ENCODE data around the gene MDN1.
"Not testable (repeated sequence)": the region's sequence is repeated elsewhere in the genome, so short reads cannot be mapped to it uniquely, and the experiment has no call there.

The MDN1 gene

DNA sequence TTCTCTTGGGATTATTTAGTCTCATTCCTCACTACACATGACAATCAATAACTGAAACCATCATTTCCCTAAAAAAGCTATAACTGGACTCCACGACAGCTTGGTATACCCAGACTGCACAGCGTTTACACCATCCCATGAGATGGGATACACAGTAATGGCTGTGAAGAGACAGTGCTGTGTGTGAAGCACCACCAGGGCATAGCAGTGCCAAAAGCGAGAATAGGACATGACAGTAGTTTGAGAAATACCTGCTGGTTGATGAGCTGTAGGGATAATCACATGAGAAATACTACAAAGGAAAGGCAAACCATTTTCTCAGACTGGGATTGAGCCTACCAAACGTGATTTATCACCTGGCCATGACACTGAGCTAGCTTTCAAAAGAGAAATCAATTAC lies 158.6 kb downstream of the MDN1 start:
- DNase-seq (ENCODE audit: low read depth in 2 of 2): no peak

DNA sequence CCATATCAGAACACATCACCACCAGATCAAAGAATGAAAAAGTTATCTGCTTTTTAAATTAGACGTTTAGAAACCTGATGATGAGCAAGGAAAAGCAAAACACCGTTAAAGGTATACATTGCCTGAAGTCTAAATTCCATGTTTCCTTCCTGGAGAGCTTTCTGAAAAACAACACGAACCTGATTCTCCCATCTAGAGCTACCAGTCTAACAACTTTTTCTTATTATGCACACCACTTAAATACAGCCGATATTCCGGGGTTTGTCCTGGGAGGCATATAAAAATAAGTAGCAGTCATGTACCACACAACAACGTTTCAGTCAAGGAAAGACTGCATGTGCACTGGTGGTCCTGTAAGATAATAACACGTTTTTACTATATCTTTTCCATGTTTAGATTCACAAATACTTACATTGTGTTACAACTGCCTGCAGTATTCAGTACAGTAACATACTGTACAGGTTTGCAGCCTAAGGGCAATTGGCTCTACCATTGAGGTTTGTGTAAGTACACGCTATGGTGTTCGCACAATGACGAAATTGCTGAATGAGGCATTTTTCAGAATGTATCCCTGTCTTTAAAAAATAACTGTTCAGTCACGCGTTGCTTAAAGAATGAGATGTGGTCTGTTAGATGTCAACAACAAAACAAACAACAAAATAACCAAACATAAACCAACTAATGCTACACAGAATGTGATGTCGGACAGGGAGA lies 162.0 kb downstream of the MDN1 start:
- no peak for DNase-seq (ENCODE audit: low read depth in 2 of 2)

DNA sequence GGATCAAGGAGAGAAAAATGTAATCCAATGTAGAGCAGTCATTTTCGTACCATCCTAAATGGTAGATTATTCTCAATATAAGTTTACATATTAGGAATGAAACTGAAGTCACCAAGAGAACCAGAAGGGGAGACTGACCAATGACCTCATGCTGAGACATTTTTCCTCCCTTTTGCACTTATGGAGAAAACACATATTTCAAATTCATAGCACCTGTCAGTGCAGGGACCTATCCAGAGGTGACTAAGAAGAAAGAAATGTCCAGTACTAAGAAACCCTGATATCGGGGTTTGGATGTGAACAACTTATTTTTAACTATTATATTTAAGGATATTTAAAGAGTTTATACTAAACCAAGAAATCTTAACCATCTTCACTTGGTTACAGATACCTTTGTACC lies 164.5 kb downstream of the MDN1 start:
- no peak for DNase-seq (ENCODE audit: low read depth in 2 of 2)

DNA sequence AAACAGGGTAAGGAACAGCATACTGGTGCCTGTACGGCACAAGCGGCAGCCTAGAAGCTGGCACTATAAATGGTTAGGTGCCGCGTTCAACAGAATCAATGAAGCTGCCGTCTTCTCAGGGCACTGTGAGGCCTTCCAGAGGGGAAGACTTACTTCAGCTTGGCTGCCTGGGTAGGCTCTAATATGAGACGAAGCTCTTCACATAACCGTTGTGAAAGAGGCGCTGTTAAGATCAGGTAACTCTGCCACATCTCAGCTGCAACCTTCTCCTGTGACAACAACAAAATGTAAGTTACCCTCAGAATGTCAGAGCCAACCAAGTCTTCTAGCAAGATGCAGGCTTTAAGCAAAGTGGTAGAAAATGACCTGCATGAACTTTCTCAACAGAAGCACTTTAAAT lies 169.0 kb downstream of the MDN1 start:
- DNase-seq (ENCODE audit: low read depth in 2 of 2): no peak

DNA sequence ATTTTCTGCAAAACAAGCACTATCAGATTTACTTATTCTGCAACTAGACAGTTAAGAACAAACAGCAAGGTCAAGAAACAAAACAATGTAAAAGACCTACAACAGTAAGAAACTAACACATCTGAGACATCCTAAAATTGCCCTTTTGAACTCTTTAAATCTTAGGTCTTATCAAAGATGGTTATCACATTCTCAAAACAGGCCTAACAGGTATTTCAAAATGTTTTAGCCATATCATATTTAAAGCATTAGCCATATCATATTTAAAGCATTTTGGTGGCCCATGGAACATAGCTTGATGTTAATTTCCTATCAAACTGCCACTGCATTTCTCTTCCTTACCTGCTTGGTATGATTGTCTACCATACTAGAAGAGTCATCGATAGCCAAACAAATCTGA lies 169.9 kb downstream of the MDN1 start:
- no peak for DNase-seq (ENCODE audit: low read depth in 2 of 2)

DNA sequence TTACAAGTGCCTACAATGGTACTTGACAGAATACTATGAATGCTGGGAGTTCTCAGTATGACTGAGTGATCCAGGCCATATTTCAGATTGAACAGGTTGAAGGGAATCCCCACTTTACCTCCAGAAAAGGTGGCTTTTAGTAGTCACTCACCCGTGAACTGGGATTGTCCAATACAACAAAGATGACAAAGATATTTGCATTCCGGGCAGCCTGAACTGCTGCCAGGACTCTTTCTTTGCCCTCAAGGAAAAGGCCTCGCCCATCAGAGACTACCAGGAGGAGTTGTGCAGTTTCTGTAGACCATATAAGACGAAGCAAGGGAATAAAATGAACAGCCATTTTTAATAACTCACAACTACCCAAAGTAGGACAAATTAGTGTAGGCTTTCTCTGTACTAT lies 174.7 kb downstream of the MDN1 start:
- DNase-seq (ENCODE audit: low read depth in 2 of 2): no peak

DNA sequence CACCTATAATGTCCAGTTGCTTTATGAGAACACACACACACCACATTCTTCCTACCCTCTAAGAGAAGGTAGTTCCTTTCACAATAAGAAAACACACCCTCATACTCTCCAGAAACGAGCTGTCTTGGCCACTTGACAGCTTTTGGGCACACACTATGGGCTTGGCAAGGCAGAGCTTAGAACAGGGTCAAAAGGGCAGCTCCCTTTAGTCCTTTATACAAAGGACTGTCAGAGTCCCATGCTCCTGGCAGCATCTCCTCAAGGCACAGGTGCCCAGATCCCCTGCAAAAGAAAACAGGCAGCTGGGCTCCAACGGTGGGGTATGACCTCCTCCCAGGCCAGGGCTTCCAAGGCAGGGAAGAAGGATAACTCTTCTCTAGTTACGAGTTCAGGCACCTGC lies 176.2 kb downstream of the MDN1 start:
- DNase-seq (ENCODE audit: low read depth in 2 of 2): no peak

DNA sequence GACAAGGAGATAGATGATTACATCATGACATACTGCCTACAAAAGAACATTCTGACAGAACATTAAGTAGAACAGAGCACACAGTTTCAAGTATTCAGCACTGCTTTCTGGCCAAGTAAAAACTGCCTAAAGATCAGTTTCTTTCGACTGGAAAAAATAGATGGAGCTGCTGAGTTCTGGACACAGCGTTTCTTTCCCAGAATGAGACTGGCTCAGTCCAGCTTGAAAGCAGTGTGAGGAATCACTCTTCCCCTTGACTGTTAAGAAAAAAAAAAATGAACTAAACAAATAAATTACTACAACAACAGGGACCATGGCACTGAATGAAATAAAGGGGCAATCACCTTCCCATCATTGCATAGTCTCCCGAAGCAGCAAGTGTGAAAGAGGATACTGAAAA lies 176.6 kb downstream of the MDN1 start:
- DNase-seq (ENCODE audit: low read depth in 2 of 2): no peak

DNA sequence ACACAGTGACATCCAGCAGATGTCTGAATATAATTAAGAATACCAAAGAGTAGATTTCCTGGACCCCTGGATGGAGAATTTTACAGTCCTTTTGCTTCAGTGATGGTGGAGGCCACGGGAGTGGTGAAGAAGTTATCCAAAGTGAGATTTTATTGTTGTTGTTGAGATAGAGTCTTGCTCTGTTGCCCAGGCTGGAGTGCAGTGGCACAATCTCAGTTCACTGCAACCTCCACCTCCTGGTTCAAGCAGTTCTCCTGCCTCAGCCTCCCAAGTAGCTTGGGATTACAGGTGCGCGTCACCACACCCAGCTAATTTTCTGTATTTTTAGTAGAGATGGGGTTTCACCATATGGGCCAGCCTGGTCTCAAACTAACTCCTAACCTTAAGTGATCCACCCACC lies 178.0 kb downstream of the MDN1 start:
- not testable (repeated sequence) for DNase-seq (ENCODE audit: low read depth in 2 of 2)

DNA sequence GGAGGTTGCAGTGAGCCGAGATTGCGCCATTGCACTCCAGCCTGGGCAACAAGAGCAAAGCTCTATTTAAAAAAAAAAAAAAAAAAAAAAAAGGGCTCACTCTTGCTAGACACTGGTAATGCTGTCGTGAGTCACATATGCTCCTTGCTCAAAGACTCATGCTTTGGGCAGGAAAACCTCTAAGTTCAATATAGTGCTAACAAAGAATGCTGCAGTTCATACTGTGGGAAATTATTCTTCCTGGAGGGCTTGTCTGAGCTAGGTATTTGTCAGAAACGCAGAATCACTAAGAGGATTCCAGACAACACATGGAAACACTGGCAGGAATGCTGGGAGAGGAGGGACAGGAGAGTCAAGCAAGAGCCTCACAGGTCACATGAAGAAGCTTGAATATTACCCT lies 178.8 kb downstream of the MDN1 start:
- no peak for DNase-seq (ENCODE audit: low read depth in 2 of 2)

DNA sequence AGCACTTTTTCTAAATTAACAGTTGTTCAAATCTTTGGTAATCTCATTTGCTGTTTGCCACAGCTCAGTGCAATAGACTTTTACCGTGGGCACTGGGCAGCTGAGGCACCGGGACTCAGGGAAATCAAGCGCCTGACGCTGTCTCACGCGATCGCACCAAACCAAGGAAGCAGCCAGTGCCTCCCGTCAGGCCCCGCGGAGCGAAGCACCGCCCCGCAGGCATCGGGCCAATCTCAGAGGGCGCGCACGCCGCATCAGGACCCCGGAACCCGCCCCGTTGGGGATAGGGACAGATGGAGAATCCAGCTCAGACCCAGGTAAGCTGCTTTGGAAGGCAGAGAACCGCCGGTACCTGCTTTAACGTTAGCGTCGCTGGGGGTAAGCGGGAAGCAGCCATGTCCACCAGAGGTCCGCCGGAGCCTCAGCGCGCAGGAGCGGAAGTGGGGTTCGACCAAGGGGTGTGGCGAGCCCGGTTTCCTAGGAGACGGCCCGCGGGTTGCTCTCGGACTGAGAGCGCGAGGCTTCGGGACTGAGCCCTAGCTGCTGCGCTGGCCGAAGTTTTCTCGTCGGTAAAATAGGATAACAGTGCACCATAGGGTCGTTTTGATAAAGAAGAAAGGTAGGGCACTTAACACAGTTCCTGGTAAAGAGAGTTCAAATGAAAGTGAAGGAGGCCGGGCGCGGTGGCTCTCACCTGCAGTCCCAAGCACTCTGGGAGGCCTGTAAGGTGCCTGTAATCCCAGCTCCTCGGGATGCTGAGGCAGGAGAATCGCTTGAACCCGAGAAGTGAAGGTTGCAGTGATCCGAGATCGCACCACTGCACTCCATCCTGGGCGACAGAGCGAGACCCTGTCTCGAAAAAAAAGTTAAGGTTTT lies 181.0 kb downstream of the MDN1 start, which contains the start of gene LYRM2:
TSS of gene LYRM2 (minus strand) at position 428 of the 876 bp plus-strand sequence. CDS start at position 397, 31 bp downstream.
- DNase-seq (ENCODE audit: low read depth in 2 of 2): peak; percentile 89

DNA sequence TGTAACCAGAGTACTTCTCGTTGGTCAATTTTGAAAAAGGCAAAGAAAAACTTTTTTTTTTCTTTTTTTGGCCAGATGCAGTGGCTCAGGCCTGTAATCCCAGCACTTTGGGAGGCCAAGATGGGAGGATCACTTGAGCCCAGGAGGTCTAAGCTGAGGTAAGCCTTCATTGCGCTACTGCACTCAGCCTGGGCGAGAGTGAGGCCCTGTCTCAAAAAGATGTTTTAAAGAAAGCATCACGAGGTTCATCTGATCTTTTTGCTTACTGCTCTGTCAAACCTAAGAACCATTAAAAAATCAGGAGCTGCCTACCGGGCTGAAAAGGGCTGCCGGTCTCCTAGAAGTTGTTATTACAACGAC lies 181.7 kb downstream of the MDN1 start:
- DNase-seq (ENCODE audit: low read depth in 2 of 2): no peak

DNA sequence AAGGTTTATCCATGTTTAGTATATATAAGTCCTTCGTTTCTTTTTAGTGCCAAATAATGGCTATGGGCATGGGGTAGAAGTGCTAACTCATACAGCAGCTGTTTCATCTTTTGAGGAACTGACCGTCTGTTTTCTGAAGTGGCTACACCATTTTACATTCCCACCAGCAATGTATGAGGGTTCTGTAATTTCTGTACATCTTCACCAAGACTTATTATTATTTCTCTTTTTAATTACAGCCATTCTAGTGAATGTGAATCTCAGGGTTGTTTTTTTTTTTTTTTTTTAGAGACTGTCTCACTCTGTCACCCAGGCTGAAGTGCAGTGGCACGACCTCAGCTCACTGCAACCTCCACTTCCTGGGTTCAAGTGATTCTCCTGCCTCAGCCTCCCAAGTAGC lies 183.2 kb downstream of the MDN1 start:
- DNase-seq (ENCODE audit: low read depth in 2 of 2): not testable (repeated sequence)

DNA sequence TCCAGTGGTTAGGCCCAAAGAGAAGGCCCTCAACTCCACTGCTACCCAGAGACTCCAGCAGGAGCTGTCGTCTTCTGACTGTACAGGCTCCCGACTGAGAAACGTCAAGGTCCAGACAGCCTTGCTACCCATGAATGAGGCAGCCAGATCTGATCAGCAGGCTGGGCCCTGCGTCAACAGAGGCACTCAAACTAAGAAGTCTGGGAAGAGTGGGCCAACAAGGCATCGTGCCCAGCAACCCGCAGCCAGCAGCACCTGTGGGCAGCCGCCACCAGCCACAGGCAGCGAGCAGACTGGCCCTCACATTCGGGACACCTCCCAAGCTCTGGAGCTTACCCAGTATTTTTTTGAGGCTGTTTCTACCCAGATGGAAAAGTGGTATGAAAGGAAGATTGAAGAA lies 189.1 kb downstream of the MDN1 start:
- no peak for DNase-seq (ENCODE audit: low read depth in 2 of 2)

DNA sequence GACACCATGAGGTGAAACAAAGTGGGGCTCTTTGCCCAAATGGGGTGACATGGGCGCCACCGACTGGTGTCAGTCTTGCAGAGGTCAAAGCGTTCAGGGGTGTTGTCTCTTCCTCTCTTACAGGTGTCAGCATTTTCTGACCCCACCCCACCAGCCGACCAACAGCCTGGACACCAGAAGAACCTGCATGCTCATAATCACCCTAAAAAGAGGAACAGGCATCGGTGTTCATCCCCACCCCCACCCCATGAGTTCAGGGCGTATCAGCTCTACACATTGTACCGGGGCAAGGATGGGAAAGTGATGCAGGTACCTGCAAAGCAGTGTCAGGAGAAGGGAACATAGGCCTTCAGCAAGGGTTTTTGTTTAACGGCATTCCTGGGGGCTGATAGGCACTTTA lies 195.8 kb downstream of the MDN1 start:
- DNase-seq (ENCODE audit: low read depth in 2 of 2): no peak

DNA sequence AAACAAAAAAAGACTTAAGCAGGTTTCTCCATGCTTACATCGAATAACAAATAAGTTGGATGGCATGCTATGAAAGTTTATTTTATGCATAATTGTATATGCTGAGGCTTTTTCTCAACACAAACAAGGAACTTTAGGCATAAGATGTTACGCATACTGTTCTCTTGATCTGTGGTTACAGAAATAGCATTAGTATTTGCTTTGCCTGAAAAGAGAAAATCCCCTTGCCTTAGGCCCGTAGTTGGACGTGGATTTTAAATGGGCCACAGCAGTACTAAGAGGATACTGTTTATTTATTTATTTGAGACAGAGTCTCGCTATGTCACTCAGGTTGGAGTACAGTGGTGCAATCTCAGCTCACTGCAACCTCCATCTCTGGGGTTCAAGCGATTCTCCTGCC lies 200.0 kb downstream of the MDN1 start:
- no peak for DNase-seq (ENCODE audit: low read depth in 2 of 2)

DNA sequence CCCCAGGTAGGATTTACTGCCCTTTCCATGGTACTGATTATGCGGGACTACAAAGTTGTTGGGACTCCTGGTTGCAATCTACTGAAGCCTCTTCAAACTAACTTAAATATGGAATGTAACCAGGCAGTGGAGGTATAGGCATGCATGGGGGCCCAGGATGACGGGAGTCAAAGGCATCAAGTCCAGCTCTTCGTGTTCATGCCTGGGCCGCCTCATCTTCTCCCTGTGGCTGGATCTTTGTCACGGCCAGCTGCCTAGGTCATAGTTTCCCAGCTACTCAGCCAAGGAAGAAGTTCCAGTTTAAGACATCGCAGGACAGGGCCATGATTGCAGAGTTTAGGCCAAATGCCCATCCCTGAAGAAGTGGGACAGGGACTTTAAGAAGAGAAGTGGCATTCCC lies 201.6 kb downstream of the MDN1 start:
- DNase-seq (ENCODE audit: low read depth in 2 of 2): no peak

DNA sequence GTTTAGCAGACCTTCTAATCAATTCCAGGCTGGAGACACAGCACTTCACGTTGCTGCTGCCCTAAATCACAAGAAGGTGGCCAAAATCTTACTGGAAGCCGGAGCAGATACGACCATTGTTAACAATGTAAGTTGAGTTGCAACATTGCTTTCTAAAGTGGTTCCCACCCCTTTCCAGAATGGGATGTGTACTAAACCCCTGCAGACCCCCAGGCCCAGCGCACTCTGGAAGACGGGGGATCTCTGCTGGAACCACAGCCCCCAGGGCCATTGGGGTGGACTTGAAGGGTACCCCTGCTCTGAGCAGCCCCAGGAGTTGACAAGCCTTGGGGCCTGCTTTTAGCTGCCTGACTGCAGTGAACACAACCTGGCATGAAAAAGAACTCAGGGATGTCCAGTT lies 203.1 kb downstream of the MDN1 start:
- no peak for DNase-seq (ENCODE audit: low read depth in 2 of 2)

DNA sequence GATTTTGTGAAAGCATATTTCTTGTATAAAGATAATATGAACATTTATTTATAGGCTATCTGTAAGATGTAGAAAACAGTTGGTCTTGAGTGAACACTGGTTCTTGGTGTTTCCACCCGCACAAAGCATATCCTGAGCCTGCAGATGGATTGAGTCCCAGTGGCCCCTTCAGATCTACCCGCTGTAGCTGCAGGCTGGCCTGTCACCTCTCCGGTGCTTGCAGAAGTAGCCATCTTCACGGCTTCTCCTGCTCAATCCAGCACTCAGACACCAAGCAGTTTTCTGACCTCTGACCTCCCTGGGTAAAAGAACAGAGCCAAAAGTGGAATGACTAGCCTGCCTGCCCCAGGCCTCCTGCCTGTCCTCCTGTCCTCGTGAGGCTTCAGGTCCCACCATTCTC lies 203.7 kb downstream of the MDN1 start:
- DNase-seq (ENCODE audit: low read depth in 2 of 2): no peak

DNA sequence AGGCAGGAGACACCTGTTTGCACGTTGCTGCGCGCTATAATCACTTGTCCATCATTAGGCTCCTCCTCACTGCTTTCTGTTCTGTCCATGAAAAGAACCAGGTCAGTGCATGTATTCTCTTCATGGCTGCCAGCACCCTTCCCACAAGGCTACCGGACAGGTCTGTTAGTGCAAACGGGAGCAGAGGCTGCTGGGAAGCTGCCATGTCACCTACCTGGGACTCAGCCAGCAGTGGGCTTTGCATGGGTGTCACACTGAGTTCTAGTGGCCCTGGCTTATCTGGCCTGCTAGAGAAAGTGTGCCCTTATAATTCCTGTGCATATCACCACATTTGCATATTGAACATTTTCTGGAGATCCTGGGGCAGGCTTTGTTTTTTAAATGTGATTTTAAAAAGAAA lies 205.8 kb downstream of the MDN1 start:
- no peak for DNase-seq (ENCODE audit: low read depth in 2 of 2)

DNA sequence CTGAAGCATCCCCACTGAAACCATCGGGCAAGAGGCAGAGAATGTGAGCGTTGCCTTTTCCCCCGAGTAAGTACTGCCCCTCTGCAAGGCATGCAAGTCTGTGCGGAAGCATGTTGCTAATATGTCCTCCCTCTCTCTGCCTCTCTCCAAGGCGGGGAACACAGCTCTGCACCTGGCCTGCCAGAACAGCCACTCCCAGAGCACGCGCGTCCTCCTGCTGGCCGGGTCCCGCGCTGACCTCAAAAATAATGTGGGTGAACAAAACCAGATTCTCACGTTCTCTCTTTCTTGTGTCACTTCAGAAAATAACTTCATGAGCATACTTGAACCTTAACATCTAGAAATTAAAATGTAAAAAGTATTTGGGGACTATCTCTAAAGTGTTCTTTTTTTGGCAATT lies 207.5 kb downstream of the MDN1 start:
- no peak for DNase-seq (ENCODE audit: low read depth in 2 of 2)

DNA sequence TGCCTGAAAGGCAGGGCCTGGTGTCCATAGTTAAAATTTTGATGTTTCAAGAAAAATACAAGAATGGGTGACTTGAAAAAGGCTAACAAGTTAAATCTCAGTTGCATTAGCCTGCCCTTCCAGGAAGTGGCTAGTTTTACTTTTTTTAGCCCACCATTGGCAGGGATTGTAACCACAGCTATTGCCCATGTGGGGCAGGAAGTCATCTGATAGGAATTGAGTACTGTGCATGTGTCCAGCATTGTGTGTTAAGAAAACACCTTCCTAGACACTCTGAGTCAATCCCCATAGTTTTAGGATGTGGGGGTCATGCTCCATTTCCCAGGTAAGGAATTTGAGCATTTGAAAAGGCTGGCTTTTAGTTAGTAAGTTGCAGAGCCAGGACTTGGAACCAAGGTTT lies 207.9 kb downstream of the MDN1 start:
- no peak for DNase-seq (ENCODE audit: low read depth in 2 of 2)

DNA sequence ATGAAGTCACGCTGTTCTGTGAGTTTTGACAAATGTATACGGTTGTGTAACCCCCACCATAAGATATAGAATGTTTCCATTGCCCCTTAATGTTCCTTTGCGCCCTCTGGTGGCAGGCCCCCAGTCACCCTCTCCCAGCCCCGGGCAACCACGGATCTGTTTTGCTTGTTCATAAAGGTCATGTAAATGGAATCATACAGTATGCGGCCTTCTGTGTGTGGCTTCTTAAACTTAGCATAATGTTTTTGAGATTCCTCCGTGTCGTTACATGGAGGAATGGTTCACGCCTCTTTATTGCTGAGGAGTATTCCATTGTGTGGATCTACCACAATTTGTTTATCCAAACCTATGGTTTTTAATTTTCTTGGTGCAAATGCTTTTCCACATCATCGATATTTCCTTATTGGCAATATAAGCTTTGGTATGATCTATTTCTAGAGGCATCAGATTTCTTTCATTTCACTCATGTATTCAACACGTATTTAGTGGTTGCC lies 209.4 kb downstream of the MDN1 start:
- peak; percentile 43 to 63 for DNase-seq (ENCODE audit: low read depth in 2 of 2)

Data from stimulated activated CD8-positive, alpha-beta memory T cell treated with anti-CD3 and anti-CD28 coated beads, Interleukin-15, amount 100 ng/mL, for 48 hours (primary cell).